ENCODE results near the gene DOCK3.
A peak's percentile ranks its signal among the peaks of the same experiment; 100 is the strongest.

Gene DOCK3

DNA sequence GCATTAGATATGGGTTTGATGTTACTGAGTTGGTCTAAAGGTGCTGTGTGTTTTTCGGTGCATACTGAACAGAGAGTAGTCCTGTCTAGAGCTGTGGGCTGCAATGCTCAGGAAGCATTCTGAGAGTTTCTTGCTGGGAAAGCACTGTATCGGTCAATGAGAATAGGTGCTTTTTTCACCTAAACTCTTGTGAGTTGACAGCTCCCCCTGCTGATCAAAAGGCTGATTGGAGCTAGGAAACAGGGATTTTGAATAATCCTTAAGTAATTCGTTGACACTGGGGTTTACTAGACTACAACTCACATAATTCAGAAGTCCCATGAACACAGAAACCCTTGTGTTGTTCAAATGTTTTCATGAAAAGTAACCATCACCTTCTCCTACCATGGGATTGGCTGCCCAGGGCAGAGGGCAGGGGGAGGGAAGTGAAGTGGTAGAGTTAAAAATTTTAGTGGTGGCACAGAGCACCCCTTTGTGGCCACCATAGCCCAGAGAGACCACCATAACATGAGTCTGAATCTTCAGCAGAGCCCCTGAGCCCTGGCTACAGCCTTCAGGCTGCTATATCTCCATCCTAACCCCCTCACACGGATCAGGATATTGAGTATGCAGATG is 697.3 kb downstream of the DOCK3 start:
- Histone ChIP-seq H3F3A (ENCODE audit: insufficient read depth, low read length) (no peaks in the 10 kb centered on the region), H3K9me2 (replicated peaks; ENCODE audit: insufficient read depth, low read length) (no peaks in the 10 kb centered on the region), H4K20me1 (ENCODE audit: insufficient read depth, low read length) (no peaks in the 10 kb centered on the region), H3K36me3 (replicated peaks; ENCODE audit: insufficient read depth, low read length) (no peaks in the 10 kb centered on the region), H3K79me2 (ENCODE audit: low read length) (no peaks in the 10 kb centered on the region), H3K4me1 (ENCODE audit: low read length) (no peaks in the 10 kb centered on the region), H3K27ac (ENCODE audit: low read length) (no peak overlapping the region), H2AFZ (ENCODE audit: low read length) (no peak overlapping the region), H3K9ac (ENCODE audit: low read length) (no peak overlapping the region), H3K9me3 (replicated peaks; ENCODE audit: insufficient read depth, low read length) (no peaks in the 10 kb centered on the region), H3K4me3 (ENCODE audit: low read length) (no peak overlapping the region), H3K4me2 (ENCODE audit: low read depth, low read length) (no peak overlapping the region), H3K27me3 (replicated peaks; ENCODE audit: insufficient read depth, low read length) (no peaks in the 10 kb centered on the region)
- TF ChIP-seq CTCF (IDR thresholded peaks at IDR 0.05; ENCODE audit: low read length) (peak; percentile 67), EZH2phosphoT487 (IDR thresholded peaks at IDR 0.05; ENCODE audit: low read length) (no peak), EZH2 (optimal IDR thresholded peaks at IDR 0.05; ENCODE audit: low read depth, low read length) (no peak)
- peak; percentile 77 for DNase-seq

- no peaks in the 10 kb centered on the region for H3K79me2 ChIP-seq (ENCODE audit: low read length)
- H3K27me3 ChIP-seq (replicated peaks; ENCODE audit: insufficient read depth, low read length), result no peaks in the 10 kb centered on the region
- H3F3A ChIP-seq (ENCODE audit: insufficient read depth, low read length), result no peaks in the 10 kb centered on the region
- H3K9me3 ChIP-seq (replicated peaks; ENCODE audit: insufficient read depth, low read length), result no peaks in the 10 kb centered on the region
- no peak overlapping the region for H3K9ac ChIP-seq (ENCODE audit: low read length)
- no peak for DNase-seq
- no peak overlapping the region for H3K27ac ChIP-seq (ENCODE audit: low read length)
- H3K9me2 ChIP-seq (replicated peaks; ENCODE audit: insufficient read depth, low read length), result no peaks in the 10 kb centered on the region
- H3K36me3 ChIP-seq (replicated peaks; ENCODE audit: insufficient read depth, low read length), result no peaks in the 10 kb centered on the region
- no peak for TF ChIP-seq EZH2 (optimal IDR thresholded peaks at IDR 0.05; ENCODE audit: low read depth, low read length)
- no peak for TF ChIP-seq CTCF (IDR thresholded peaks at IDR 0.05; ENCODE audit: low read length)
- TF ChIP-seq EZH2phosphoT487 (IDR thresholded peaks at IDR 0.05; ENCODE audit: low read length), result no peak
- H4K20me1 ChIP-seq (ENCODE audit: insufficient read depth, low read length), result no peaks in the 10 kb centered on the region
- no peak overlapping the region for H2AFZ ChIP-seq (ENCODE audit: low read length)
- H3K4me3 ChIP-seq (ENCODE audit: low read length), result no peak overlapping the region
- H3K4me1 ChIP-seq (ENCODE audit: low read length), result no peaks in the 10 kb centered on the region
- H3K4me2 ChIP-seq (ENCODE audit: low read depth, low read length), result no peak overlapping the region
These were observed 699.1 kb downstream of the DOCK3 start for GRCh38 chr3:51373658-51374421.

GRCh38 chr3:51374456-51374855 is 699.7 kb downstream of the DOCK3 start:
- H3K27me3 ChIP-seq (replicated peaks; ENCODE audit: insufficient read depth, low read length), result no peaks in the 10 kb centered on the region
- H3K9ac ChIP-seq (ENCODE audit: low read length), result no peak overlapping the region
- no peak overlapping the region for H2AFZ ChIP-seq (ENCODE audit: low read length)
- H4K20me1 ChIP-seq (ENCODE audit: insufficient read depth, low read length), result no peaks in the 10 kb centered on the region
- H3F3A ChIP-seq (ENCODE audit: insufficient read depth, low read length), result no peaks in the 10 kb centered on the region
- H3K9me2 ChIP-seq (replicated peaks; ENCODE audit: insufficient read depth, low read length), result no peaks in the 10 kb centered on the region
- H3K9me3 ChIP-seq (replicated peaks; ENCODE audit: insufficient read depth, low read length), result no peaks in the 10 kb centered on the region
- H3K4me3 ChIP-seq (ENCODE audit: low read length), result no peak overlapping the region
- no peaks in the 10 kb centered on the region for H3K4me1 ChIP-seq (ENCODE audit: low read length)
- no peaks in the 10 kb centered on the region for H3K36me3 ChIP-seq (replicated peaks; ENCODE audit: insufficient read depth, low read length)
- TF ChIP-seq EZH2 (optimal IDR thresholded peaks at IDR 0.05; ENCODE audit: low read depth, low read length) (no peak), EZH2phosphoT487 (IDR thresholded peaks at IDR 0.05; ENCODE audit: low read length) (no peak), CTCF (IDR thresholded peaks at IDR 0.05; ENCODE audit: low read length) (no peak)
- no peak for DNase-seq
- H3K79me2 ChIP-seq (ENCODE audit: low read length), result no peaks in the 10 kb centered on the region
- H3K4me2 ChIP-seq (ENCODE audit: low read depth, low read length), result no peak overlapping the region
- no peak overlapping the region for H3K27ac ChIP-seq (ENCODE audit: low read length)
